ENCODE data around the gene AGT. TPM values are rescaled to one million over a fixed set of nuclear protein-coding genes. Genes with fewer than 3 reads are reported as not detected.

The AGT gene
- total and polyA plus RNA-seq, 2 experiments from 2014 or later, result 0.11 TPM; not detected in 1

DNA sequence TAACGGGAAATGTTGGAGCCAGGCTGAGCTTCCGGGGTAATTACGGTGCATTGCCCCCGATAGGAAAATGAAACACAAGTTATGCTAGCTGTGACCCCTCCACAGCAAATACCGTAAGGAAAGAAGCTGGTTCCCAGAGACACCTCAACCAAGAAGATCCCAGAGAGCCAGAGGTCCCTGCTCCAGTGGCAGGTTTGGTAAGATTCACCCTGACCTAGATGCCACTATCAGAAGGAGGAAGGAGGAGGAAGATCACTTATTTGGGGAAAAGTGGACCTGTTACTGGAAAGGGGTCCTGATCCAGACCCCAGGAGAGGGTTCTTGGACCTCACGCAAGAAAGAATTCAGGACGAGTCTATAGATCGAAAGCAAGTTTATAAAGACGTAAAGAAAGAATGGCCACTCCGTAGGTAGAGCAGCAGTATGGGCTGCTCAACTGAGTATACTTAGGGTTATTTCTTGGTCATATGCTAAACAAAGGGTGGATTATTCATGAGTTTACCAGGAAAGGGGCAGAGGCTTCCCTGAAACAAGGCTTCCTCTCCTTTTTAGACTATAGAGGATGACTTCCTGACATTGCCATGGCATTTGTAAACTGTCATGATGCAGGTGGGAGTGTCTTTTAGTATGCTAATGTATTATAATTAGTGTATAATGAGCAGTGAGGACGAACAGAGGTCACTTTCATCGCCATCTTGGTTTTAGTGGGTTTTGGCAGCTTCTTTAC is 25.8 kb upstream of the AGT start (continued):
- TF ChIP-seq, protein P1, sequence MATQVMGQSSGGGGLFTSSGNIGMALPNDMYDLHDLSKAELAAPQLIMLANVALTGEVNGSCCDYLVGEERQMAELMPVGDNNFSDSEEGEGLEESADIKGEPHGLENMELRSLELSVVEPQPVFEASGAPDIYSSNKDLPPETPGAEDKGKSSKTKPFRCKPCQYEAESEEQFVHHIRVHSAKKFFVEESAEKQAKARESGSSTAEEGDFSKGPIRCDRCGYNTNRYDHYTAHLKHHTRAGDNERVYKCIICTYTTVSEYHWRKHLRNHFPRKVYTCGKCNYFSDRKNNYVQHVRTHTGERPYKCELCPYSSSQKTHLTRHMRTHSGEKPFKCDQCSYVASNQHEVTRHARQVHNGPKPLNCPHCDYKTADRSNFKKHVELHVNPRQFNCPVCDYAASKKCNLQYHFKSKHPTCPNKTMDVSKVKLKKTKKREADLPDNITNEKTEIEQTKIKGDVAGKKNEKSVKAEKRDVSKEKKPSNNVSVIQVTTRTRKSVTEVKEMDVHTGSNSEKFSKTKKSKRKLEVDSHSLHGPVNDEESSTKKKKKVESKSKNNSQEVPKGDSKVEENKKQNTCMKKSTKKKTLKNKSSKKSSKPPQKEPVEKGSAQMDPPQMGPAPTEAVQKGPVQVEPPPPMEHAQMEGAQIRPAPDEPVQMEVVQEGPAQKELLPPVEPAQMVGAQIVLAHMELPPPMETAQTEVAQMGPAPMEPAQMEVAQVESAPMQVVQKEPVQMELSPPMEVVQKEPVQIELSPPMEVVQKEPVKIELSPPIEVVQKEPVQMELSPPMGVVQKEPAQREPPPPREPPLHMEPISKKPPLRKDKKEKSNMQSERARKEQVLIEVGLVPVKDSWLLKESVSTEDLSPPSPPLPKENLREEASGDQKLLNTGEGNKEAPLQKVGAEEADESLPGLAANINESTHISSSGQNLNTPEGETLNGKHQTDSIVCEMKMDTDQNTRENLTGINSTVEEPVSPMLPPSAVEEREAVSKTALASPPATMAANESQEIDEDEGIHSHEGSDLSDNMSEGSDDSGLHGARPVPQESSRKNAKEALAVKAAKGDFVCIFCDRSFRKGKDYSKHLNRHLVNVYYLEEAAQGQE (IDR thresholded peaks at IDR 0.05; ENCODE audit: unreplicated experiment), result no peak
- TF ChIP-seq ZNF331 (CRISPR knock-in tag; IDR thresholded peaks at IDR 0.05; ENCODE audit: low read depth), result no peak
- TF ChIP-seq, protein P2, sequence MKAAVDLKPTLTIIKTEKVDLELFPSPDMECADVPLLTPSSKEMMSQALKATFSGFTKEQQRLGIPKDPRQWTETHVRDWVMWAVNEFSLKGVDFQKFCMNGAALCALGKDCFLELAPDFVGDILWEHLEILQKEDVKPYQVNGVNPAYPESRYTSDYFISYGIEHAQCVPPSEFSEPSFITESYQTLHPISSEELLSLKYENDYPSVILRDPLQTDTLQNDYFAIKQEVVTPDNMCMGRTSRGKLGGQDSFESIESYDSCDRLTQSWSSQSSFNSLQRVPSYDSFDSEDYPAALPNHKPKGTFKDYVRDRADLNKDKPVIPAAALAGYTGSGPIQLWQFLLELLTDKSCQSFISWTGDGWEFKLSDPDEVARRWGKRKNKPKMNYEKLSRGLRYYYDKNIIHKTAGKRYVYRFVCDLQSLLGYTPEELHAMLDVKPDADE (IDR thresholded peaks at IDR 0.05), result no peak
- TF ChIP-seq EZH2phosphoT487 (IDR thresholded peaks at IDR 0.05; ENCODE audit: unreplicated experiment), result no peak
- TF ChIP-seq EZH2 (IDR thresholded peaks at IDR 0.05; ENCODE audit: low read depth, unreplicated experiment), result no peak
- TF ChIP-seq ZNF114 (CRISPR knock-in tag; IDR thresholded peaks at IDR 0.05), result no peak
- no peak for TF ChIP-seq JUNB (IDR thresholded peaks at IDR 0.05; ENCODE audit: unreplicated experiment)
- TF ChIP-seq POLR2AphosphoS5 (IDR thresholded peaks at IDR 0.05; ENCODE audit: low read depth), result no peak
- TF ChIP-seq, protein P3, sequence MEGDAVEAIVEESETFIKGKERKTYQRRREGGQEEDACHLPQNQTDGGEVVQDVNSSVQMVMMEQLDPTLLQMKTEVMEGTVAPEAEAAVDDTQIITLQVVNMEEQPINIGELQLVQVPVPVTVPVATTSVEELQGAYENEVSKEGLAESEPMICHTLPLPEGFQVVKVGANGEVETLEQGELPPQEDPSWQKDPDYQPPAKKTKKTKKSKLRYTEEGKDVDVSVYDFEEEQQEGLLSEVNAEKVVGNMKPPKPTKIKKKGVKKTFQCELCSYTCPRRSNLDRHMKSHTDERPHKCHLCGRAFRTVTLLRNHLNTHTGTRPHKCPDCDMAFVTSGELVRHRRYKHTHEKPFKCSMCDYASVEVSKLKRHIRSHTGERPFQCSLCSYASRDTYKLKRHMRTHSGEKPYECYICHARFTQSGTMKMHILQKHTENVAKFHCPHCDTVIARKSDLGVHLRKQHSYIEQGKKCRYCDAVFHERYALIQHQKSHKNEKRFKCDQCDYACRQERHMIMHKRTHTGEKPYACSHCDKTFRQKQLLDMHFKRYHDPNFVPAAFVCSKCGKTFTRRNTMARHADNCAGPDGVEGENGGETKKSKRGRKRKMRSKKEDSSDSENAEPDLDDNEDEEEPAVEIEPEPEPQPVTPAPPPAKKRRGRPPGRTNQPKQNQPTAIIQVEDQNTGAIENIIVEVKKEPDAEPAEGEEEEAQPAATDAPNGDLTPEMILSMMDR (conservative IDR thresholded peaks at IDR 0.05; ENCODE audit: low read depth in 2 of 2), result no peak
- TF ChIP-seq NANOG (IDR thresholded peaks at IDR 0.05; ENCODE audit: borderline replicate concordance), result no peak

DNA sequence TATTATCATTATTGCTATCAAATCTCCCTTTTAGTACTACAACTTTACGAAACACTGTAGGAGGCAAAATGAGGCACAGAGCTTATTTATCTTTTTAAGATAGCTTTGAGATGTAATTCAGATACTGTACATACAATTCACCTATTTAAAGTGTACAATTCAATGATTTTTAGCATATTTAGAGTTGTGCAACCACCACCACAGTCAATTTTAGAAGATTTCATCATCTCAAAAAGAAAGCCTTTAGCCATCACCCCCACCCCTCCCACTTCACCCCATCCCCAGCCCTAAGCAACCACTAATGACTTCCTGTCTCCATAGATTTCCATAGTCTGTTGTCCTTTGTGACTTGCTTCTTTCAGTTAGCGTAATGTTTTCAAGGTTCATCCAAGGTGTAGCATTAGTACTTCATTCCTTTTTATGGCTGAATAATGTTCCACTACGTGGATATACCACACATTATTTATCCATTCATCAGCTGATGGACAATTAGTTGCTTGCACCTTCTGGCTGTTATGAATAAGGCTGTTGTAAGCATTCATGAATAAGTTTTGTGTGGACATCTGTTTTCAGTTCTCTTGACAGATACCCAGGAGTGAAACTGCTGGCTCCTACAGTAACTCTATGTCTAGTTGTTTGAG is 23.8 kb upstream of the AGT start:
- no peaks in the 10 kb centered on the region for H3K9me2 ChIP-seq (ENCODE audit: insufficient read depth)
- no peaks in the 10 kb centered on the region for H3K79me2 ChIP-seq (replicated peaks; ENCODE audit: insufficient read depth)
- H3K4me2 ChIP-seq, result no peak overlapping the region
- ATAC-seq (no peak), DNase-seq (ENCODE audit: low spot score) (no peak)
- no peaks in the 10 kb centered on the region for H3F3A ChIP-seq (replicated peaks; ENCODE audit: low read depth)
- Mint-ChIP-seq H3K27ac (no peak overlapping the region), H3K36me3 (ENCODE audit: low read depth) (no peaks in the 10 kb centered on the region), H3K27me3 (ENCODE audit: insufficient read depth, low read depth, poor library complexity) (no peaks in the 10 kb centered on the region), H3K9me3 (peaks cover 4% of the 10 kb centered on the region; the same call in 2 of the 3 replicates), H3K4me3 (no peak overlapping the region), H3K4me1 (peaks cover 3% of the 10 kb centered on the region; the same call in 1 of the 3 replicates)
- H3K36me3 ChIP-seq (ENCODE audit: insufficient read depth), result no peaks in the 10 kb centered on the region
- H4K20me1 ChIP-seq (replicated peaks; ENCODE audit: insufficient read depth), result no peaks in the 10 kb centered on the region
- no peak overlapping the region for H2AFZ ChIP-seq
- no peaks in the 10 kb centered on the region for H3K27me3 ChIP-seq (ENCODE audit: insufficient read depth)
- no peaks in the 10 kb centered on the region for H3K4me1 ChIP-seq (ENCODE audit: insufficient read depth)
- H3K4me3 ChIP-seq, result no peak overlapping the region
- H3K27ac ChIP-seq (ENCODE audit: low read depth), result no peak overlapping the region
- no peak for TF ChIP-seq POLR2AphosphoS5 (IDR thresholded peaks at IDR 0.05; ENCODE audit: low read depth)
- no peak for TF ChIP-seq STAT1 (IDR thresholded peaks at IDR 0.05; ENCODE audit: unreplicated experiment)
- TF ChIP-seq, protein P4, sequence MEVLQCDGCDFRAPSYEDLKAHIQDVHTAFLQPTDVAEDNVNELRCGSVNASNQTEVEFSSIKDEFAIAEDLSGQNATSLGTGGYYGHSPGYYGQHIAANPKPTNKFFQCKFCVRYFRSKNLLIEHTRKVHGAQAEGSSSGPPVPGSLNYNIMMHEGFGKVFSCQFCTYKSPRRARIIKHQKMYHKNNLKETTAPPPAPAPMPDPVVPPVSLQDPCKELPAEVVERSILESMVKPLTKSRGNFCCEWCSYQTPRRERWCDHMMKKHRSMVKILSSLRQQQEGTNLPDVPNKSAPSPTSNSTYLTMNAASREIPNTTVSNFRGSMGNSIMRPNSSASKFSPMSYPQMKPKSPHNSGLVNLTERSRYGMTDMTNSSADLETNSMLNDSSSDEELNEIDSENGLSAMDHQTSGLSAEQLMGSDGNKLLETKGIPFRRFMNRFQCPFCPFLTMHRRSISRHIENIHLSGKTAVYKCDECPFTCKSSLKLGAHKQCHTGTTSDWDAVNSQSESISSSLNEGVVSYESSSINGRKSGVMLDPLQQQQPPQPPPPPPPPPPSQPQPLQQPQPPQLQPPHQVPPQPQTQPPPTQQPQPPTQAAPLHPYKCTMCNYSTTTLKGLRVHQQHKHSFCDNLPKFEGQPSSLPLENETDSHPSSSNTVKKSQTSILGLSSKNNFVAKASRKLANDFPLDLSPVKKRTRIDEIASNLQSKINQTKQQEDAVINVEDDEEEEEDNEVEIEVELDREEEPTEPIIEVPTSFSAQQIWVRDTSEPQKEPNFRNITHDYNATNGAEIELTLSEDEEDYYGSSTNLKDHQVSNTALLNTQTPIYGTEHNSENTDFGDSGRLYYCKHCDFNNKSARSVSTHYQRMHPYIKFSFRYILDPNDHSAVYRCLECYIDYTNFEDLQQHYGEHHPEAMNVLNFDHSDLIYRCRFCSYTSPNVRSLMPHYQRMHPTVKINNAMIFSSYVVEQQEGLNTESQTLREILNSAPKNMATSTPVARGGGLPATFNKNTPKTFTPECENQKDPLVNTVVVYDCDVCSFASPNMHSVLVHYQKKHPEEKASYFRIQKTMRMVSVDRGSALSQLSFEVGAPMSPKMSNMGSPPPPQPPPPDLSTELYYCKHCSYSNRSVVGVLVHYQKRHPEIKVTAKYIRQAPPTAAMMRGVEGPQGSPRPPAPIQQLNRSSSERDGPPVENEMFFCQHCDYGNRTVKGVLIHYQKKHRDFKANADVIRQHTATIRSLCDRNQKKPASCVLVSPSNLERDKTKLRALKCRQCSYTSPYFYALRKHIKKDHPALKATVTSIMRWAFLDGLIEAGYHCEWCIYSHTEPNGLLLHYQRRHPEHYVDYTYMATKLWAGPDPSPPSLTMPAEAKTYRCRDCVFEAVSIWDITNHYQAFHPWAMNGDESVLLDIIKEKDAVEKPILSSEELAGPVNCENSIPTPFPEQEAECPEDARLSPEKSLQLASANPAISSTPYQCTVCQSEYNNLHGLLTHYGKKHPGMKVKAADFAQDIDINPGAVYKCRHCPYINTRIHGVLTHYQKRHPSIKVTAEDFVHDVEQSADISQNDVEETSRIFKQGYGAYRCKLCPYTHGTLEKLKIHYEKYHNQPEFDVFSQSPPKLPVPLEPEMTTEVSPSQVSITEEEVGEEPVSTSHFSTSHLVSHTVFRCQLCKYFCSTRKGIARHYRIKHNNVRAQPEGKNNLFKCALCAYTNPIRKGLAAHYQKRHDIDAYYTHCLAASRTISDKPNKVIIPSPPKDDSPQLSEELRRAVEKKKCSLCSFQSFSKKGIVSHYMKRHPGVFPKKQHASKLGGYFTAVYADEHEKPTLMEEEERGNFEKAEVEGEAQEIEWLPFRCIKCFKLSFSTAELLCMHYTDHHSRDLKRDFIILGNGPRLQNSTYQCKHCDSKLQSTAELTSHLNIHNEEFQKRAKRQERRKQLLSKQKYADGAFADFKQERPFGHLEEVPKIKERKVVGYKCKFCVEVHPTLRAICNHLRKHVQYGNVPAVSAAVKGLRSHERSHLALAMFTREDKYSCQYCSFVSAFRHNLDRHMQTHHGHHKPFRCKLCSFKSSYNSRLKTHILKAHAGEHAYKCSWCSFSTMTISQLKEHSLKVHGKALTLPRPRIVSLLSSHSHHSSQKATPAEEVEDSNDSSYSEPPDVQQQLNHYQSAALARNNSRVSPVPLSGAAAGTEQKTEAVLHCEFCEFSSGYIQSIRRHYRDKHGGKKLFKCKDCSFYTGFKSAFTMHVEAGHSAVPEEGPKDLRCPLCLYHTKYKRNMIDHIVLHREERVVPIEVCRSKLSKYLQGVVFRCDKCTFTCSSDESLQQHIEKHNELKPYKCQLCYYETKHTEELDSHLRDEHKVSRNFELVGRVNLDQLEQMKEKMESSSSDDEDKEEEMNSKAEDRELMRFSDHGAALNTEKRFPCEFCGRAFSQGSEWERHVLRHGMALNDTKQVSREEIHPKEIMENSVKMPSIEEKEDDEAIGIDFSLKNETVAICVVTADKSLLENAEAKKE (CRISPR knock-in tag; IDR thresholded peaks at IDR 0.05), result no peak
